HUES64 (cell line): ENCODE data around the gene AK9.
A peak's percentile ranks its signal among the peaks of the same experiment; 100 is the strongest.
"Not testable (repeated sequence)": the region's sequence is repeated elsewhere in the genome, so short reads cannot be mapped to it uniquely, and the experiment has no call there.

ENCODE experiments used
- H3K27ac ChIP-seq: 2 replicates; pipeline ENCODE4 v1.7.0; 2013; ENCODE audit warnings: low read depth, low read length, inconsistent platforms
- H3K27me3 ChIP-seq: 2 replicates; pipeline ENCODE4 v1.6.1; 2013; ENCODE audit warnings: mild to moderate bottlenecking, low read length; ENCODE audit not compliant: insufficient read depth
- H3K36me3 ChIP-seq: 2 replicates; pipeline ENCODE4 v1.6.1; 2013; ENCODE audit warnings: mild to moderate bottlenecking, low read length; ENCODE audit not compliant: insufficient read depth
- H3K4me1 ChIP-seq: 2 replicates; pipeline ENCODE4 v1.6.1; 2013; ENCODE audit warnings: mild to moderate bottlenecking, low read length, moderate library complexity; ENCODE audit not compliant: insufficient read depth
- H3K4me3 ChIP-seq: 2 replicates; pipeline ENCODE4 v1.5.1; 2013; ENCODE audit warnings: mild to moderate bottlenecking, low read length, moderate library complexity
- H3K9ac ChIP-seq: 2 replicates; pipeline ENCODE4 v1.6.1; 2013; ENCODE audit warnings: mild to moderate bottlenecking, low read depth, low read length
- H3K9me3 ChIP-seq: 2 replicates; pipeline ENCODE4 v1.6.1; 2013; ENCODE audit warnings: low read depth, low read length; ENCODE audit not compliant: insufficient read depth
- WGBS: fragments of 150-250, 120-280 bp; methylation state at CpG from one replicate; pipeline ENCODE4 v1.1.7; 2013; ENCODE audit warnings: missing lambda C conversion rate; 5-methylcytosine and 5-hydroxymethylcytosine counted together

Gene AK9

DNA sequence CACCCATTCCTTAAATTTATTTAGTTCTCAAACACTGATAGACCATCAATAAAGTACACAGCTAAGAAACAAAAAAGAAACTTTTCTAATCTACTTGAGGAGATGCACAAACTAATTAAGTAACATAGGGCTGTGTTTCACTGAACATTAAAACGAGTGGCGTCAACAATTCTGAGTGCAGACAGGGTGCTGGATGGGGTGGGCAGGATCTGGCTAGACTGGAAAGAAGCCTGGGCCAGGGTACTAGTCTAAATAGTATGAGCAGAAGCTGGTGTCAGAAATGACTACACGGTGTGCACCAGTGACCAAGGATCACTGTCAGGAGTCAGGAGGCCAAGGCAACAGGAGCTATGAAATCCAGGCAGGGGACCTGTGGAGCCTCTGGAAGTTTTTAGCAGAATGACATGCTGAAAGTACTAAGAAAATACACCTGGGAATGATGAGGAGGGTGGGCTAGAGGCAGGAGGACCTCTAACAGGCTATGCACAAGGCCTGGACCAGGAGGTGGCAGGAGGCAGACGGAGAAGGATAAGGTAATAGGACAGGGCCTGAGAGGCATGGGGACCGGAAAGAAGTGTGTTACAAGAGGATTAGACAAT lies 221.3 kb downstream of the AK9 start:
- 94% methylated on average over 5 of the region's 5 CpGs for WGBS
- H3K36me3 ChIP-seq: peaks cover 99% of the 10 kb centered on the region
- H3K4me1 ChIP-seq: no peaks in the 10 kb centered on the region

DNA sequence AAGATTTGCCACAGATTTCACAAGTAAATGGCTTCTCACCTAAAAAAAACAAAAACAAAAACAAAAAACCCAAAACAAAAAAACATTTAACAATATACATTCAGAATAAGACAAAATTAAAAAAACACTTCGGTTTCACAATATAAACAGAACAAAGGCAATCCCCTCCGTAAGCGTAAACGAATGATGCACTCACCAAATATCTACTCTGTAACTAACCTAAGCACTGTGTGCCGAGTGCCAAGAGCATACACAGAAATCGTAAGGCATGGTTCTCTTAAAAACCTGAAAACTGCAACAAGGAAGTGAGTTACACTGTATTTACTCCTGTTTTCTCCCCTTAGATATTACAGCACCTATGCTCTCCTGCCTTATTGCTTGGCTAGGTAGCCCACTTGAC lies 223.3 kb downstream of the AK9 start:
- no peak overlapping the region for H3K4me3 ChIP-seq
- 94% methylated on average over 6 of the region's 6 CpGs for WGBS
- H3K36me3 ChIP-seq: peaks cover 99% of the 10 kb centered on the region
- H3K27me3 ChIP-seq: no peaks in the 10 kb centered on the region
- H3K4me1 ChIP-seq: no peaks in the 10 kb centered on the region
- no peaks in the 10 kb centered on the region for H3K9me3 ChIP-seq
- H3K27ac ChIP-seq: no peak overlapping the region
- H3K9ac ChIP-seq: no peak overlapping the region

More for the DNA sequence above, 221.3 kb downstream of the AK9 start:
- no peak overlapping the region for H3K9ac ChIP-seq
- no peaks in the 10 kb centered on the region for H3K9me3 ChIP-seq
- no peaks in the 10 kb centered on the region for H3K27me3 ChIP-seq
- no peak overlapping the region for H3K27ac ChIP-seq
- no peak overlapping the region for H3K4me3 ChIP-seq

DNA sequence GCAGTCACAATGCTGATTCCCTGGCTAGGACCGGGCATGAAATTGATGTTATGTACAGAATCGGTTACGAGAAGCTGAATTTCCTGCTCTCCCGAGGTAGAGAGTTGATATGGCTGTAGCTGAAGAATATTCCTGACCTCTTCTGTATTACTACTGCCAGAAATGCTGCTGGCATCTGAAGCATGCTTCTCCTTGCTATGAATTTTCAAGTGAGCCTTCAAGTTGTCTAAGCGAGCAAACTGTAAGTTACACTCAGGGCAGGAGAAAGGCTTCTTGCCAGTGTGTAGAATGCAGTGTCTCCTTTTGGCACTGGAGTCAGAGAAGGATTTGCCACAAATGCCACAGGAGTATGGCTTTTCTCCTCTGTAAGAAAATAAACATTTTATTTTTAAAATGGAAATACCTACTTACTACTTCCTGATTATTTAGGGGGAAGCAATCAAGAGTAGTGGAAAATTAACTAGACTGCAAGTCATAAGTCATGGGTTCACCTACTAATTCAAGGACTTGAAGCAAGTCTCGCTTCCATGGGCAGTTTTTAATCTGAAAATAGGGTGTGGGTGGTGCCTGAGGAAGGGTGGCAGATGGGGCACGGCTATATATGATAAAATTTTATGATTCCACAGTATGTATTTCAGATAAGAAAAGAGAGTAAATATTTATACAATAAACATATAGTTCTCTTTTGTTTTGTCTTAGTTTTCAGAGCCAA lies 224.6 kb downstream of the AK9 start:
- Histone ChIP-seq H3K4me3 (no peak overlapping the region), H3K36me3 (peaks cover 99% of the 10 kb centered on the region), H3K9ac (no peak overlapping the region), H3K4me1 (no peaks in the 10 kb centered on the region), H3K27me3 (no peaks in the 10 kb centered on the region), H3K9me3 (no peaks in the 10 kb centered on the region), H3K27ac (no peak overlapping the region)
- WGBS: 97% methylated on average over 7 of the region's 7 CpGs

DNA sequence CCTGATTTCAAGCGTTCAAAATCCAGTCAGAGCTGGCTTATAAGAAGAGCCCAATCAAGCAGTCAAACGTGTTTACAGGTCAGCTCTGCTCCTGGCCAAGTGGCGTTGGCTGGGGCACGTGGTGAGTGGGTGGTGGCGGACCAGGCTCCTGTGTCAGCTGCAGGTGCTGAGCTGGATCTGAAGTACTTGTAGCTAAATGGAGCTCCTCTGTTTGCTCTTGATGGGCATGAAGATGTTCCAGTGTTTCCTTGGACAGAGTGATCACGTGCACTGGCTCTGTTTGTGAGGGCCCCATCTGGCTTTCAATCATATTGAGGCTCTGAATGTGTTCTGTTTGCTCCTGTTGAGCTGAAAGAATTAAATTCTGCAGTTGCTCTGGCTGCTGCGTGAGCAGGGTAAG lies 225.2 kb downstream of the AK9 start:
- H3K9me3 ChIP-seq: no peaks in the 10 kb centered on the region
- no peaks in the 10 kb centered on the region for H3K27me3 ChIP-seq
- peaks cover 96% of the 10 kb centered on the region for H3K36me3 ChIP-seq
- H3K4me3 ChIP-seq: no peak overlapping the region
- no peak overlapping the region for H3K27ac ChIP-seq
- H3K4me1 ChIP-seq: no peaks in the 10 kb centered on the region
- no peak overlapping the region for H3K9ac ChIP-seq
- WGBS: 95% methylated on average over 7 of the region's 7 CpGs

DNA sequence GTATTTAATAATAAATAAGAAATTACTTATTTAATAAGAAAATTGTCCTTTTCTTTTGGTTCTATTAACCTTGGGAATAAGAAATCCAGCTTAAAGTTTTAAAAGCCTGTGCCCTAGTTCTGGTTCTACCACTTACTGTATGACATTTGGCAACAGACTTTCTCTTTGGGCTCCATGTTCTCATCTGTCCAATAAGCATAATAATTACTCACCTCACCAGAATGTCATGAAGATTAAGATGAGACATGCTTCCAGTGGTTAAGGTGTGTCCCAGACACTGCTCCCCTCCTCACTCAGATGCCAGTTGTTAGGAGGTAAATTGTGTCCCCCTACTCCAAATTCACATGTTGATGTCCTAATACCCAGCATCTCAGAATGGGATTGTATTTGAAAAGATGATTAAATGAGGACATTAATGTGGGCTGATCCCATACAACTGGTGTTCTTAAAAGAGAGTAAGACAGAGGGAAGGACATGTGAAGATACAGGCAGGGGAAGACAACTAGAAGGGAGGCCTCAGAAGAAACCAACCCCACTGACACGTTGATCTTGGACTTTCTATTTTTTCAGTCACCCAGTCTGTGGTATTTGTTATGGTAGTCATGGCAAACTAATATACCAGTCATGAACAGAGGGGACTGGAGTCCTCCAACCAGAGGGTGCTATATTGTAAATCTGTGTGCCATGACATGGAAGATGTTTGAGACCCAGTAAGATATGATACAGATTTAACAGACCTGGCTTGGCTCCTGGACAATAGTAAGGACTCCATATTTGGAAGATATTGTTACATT lies 229.1 kb downstream of the AK9 start:
- Histone ChIP-seq H3K36me3 (peaks cover 58% of the 10 kb centered on the region), H3K27ac (no peak overlapping the region)

DNA sequence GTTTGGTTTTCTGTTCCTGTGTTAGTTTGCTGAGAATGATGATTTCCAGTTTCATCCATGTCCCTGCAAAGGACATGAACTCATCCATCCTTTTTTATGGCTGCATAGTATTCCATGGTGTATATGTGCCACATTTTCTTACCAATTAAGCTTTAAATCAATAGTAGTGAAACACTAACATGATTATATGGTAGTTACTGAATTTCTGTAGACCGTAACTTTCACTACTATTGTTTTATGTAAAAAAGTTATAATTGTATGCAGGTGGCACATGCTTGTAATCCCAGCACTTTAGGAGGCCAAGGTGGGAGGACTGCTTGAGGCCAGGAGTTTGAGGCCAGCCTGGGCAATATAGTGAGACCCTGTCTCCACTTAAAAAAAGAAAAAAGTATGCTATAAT lies 229.8 kb downstream of the AK9 start:
- H3K9ac ChIP-seq, H3K9me3 ChIP-seq, H3K4me3 ChIP-seq, H3K27me3 ChIP-seq, H3K27ac ChIP-seq: not testable (repeated sequence)
- no CpG with 5 or more reads among the region's 1 CpG for WGBS
- Histone ChIP-seq H3K4me1 (peaks cover 18% of the 10 kb centered on the region), H3K36me3 (peaks cover 50% of the 10 kb centered on the region)

More for the DNA sequence above, 229.1 kb downstream of the AK9 start:
- WGBS: 100% methylated on average over 1 of the region's 1 CpG
- no peaks in the 10 kb centered on the region for H3K9me3 ChIP-seq
- no peak overlapping the region for H3K4me3 ChIP-seq
- H3K9ac ChIP-seq: no peak overlapping the region
- H3K27me3 ChIP-seq: no peaks in the 10 kb centered on the region
- peaks cover 12% of the 10 kb centered on the region for H3K4me1 ChIP-seq

DNA sequence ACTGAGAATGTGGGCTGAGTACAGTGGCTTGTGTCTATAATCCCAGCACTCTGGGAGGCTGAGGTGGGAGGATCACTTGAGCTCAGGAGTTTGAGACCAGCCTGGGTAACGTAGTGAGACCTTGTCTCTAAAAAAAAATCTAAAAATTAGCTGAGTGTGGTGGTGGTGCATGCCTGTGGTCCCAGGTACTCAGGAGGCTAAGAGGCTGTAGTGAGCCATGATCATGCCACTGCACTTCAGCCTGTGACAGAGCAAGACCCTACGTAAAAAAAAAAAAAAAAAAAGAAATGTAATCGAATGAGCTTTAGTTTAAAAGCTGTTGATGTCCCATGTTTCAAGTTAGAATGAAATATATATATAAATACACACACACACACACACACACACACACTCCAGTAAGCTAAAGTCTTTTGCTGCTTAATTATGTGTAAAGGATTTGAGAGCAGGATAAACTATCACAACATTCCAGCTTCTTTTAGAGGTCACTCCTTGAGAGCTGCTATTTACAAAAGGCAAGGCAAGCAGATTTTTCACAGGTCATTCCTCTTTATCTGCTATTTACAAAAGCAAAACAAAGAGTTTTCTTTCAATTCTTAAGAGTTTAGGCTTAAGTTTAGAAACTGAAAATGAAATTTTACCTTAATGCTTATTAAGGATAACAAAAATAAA lies 230.7 kb downstream of the AK9 start:
- H3K4me1 ChIP-seq: peaks cover 18% of the 10 kb centered on the region
- H3K9ac ChIP-seq: no peak overlapping the region
- H3K9me3 ChIP-seq: no peaks in the 10 kb centered on the region
- H3K36me3 ChIP-seq: peaks cover 41% of the 10 kb centered on the region
- H3K4me3 ChIP-seq: no peak overlapping the region
- no peak overlapping the region for H3K27ac ChIP-seq
- WGBS: 86% methylated on average over 2 of the region's 3 CpGs
- H3K27me3 ChIP-seq: no peaks in the 10 kb centered on the region

DNA sequence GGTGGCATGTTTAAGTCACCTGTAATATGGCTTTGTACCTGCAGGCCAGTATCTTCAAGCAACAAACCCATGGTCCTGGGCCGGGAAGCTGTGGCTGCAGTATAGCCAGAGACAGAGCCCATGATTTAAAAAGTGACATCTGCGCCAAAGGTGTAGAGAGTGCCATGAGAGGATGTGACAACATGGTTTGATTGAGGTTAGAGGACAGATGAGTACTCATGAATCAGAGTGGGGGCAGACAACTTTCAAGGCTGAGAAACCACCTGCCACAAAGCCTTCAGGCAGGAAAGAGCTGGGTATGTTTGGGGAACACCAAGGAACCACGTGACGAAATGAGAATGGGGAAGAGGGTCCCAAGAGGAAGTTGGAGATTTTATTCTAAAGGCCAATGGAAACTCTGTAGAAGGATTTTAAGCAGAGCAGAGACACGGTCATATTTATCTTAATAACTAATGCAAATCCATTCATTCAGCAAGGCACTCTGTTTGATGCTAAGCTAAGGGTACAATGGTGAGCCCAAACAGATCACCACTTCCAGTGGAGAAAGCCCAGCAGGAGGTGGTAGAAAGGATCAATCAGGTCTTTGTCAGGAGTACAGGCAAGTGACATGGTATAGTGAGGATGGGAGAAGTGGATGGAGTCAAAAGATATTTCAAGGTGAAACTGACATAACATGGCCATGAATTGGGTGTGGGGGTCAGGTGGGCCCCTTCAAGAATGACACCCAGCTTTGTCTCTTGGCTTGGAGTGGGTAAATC lies 232.0 kb downstream of the AK9 start:
- Histone ChIP-seq H3K36me3 (peaks cover 28% of the 10 kb centered on the region), H3K27ac (no peak overlapping the region), H3K9ac (no peak overlapping the region), H3K4me3 (no peak overlapping the region), H3K27me3 (no peaks in the 10 kb centered on the region), H3K9me3 (no peaks in the 10 kb centered on the region), H3K4me1 (peaks cover 24% of the 10 kb centered on the region)
- WGBS: 91% methylated on average over 4 of the region's 5 CpGs

DNA sequence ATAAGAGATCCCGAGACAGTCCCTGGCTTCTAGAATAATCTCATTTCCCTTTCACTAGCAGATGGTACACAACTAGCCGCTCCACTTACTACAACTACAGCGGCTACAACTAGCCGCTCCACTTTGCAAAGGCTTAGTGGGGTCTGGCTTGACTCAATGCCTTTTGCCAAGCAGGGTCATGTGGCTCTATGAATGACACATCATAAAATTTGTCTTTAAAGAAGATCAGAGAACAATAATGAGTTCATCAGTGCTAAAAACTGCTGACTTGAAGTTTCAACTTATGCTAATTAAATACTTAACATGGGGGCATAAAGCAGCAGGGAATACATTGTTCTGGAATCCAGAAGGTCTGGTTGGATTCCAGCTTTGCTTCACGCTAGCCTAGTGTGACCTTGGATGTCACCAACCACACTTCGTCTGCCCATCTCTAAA lies 233.4 kb downstream of the AK9 start:
- Histone ChIP-seq H3K9ac (no peak overlapping the region), H3K4me1 (peaks cover 24% of the 10 kb centered on the region), H3K36me3 (peaks cover 25% of the 10 kb centered on the region), H3K27ac (no peak overlapping the region; the same call in 1 of the 2 replicates), H3K27me3 (no peaks in the 10 kb centered on the region), H3K9me3 (no peaks in the 10 kb centered on the region), H3K4me3 (no peak overlapping the region)
- 86% methylated on average over 6 of the region's 6 CpGs for WGBS

DNA sequence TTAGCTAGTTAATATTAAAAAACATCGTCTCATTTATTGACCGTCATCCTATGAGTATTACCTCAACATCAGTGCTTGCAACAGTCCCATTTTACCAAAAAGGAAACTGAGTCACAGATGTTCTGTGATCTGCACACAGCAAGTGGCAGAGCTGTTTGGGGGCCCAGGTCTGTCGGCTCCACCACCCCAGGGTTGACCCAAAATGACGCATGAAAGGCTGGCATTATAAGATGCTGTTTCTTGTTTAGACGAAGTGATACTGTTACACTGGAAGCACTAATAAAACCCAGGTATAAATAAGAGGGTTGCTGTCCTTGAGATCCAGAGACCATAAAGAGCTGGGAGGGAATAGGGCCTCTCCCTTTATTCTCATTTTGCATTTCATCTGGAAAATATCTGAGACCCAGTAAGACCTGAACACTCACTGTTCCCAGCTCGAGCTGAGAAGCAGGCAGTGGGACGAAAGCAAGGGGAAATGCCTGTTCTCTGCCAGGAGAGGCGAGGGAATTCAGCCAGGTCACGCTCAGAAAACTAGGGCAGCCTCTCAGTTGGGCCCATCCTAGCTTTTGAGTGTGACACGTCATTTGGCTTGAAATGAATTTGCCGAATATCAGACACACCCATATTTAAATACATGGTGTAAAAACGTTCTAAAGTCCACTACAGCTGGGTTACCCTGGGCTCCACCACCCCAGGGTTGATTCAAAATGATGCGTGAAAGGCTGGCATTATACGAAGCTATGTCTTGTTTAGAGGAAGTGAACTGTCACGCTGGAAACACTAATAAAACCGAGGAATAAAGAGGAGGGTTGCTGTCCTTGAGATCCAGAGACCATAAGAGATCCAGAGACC lies 234.1 kb downstream of the AK9 start:
- no peak overlapping the region for H3K9ac ChIP-seq
- 74% methylated on average over 16 of the region's 16 CpGs for WGBS
- peak overlapping the region; percentile 86 for H3K4me3 ChIP-seq

More for the DNA sequence above, 234.1 kb downstream of the AK9 start:
- Histone ChIP-seq H3K27ac (no peak overlapping the region; the same call in 1 of the 2 replicates), H3K4me1 (peaks cover 24% of the 10 kb centered on the region), H3K27me3 (no peaks in the 10 kb centered on the region), H3K36me3 (peaks cover 25% of the 10 kb centered on the region), H3K9me3 (no peaks in the 10 kb centered on the region)
